Stomach (tissue), 4 donors: ENCODE data around the gene CEACAM1.

Source experiments
- POLR2A ChIP-seq, 4 donors: fragments of 450-650 bp; IDR thresholded peaks; one replicate each; pipeline ENCODE4 v1.6.1; 2016; ENCODE audit warnings: antibody characterized with exemption in 4 of 4, control low read depth in 2 of 4, mild to moderate bottlenecking in 1 of 4, moderate library complexity in 1 of 4
- TF ChIP-seq, protein P1 (sequence below), 7 experiments: fragments of 450-650 bp in 4 of 7; fragments of 200-600 bp in 3 of 7; sonication (generic) in 3 of 7; IDR thresholded peaks; one replicate each; pipeline ENCODE4 v1.5.1; 2016 to 2019; ENCODE audit warnings: antibody characterized with exemption in 7 of 7, control low read depth in 2 of 7, mild to moderate bottlenecking in 1 of 7

DNA sequence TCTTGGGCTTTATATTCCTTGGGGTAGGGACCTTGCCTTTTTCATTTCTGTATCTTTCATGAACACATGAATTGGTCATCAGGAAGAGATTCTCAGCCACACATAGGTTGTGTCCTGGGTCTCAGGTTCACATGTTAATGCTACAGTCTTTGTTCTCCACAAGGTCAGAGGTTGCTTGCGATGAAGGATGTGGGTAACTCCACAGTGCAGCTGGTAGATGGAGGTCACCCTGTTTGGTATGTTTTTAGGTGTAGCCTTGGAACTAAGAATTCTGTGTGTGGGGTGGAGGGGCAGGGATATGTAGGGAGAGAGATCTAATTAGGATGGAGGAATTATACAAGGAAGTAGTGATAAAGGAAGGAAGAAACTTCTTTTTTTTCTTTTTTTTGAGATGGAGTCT, 23.2 kb downstream of the CEACAM1 start:
- TF ChIP-seq, protein P1, sequence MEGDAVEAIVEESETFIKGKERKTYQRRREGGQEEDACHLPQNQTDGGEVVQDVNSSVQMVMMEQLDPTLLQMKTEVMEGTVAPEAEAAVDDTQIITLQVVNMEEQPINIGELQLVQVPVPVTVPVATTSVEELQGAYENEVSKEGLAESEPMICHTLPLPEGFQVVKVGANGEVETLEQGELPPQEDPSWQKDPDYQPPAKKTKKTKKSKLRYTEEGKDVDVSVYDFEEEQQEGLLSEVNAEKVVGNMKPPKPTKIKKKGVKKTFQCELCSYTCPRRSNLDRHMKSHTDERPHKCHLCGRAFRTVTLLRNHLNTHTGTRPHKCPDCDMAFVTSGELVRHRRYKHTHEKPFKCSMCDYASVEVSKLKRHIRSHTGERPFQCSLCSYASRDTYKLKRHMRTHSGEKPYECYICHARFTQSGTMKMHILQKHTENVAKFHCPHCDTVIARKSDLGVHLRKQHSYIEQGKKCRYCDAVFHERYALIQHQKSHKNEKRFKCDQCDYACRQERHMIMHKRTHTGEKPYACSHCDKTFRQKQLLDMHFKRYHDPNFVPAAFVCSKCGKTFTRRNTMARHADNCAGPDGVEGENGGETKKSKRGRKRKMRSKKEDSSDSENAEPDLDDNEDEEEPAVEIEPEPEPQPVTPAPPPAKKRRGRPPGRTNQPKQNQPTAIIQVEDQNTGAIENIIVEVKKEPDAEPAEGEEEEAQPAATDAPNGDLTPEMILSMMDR (IDR thresholded peaks at IDR 0.05): no peak
- no peak for TF ChIP-seq POLR2A (IDR thresholded peaks at IDR 0.05)
